Colonic mucosa (tissue), 4 donors: Measurements from ENCODE around the gene POC1A. TPM values are rescaled to one million over a fixed set of nuclear protein-coding genes. Genes with fewer than 3 reads are reported as not detected.
"Not testable (repeated sequence)": the region's sequence is repeated elsewhere in the genome, so short reads cannot be mapped to it uniquely, and the experiment has no call there.

Source experiments
- DNase-seq: peaks from one replicate; pipeline ENCODE4 v3.0.0-alpha.2; 2020
- H3K27ac ChIP-seq: fragments of 200-600 bp; one replicate; pipeline ENCODE4 v1.8.0; 2021
- H3K27me3 ChIP-seq: fragments of 200-600 bp; one replicate; pipeline ENCODE4 v1.8.0; 2021
- H3K36me3 ChIP-seq: fragments of 200-600 bp; one replicate; pipeline ENCODE4 v1.8.0; 2021
- H3K4me1 ChIP-seq: fragments of 200-600 bp; one replicate; pipeline ENCODE4 v1.8.0; 2021; ENCODE audit warnings: mild to moderate bottlenecking
- H3K4me3 ChIP-seq: fragments of 200-600 bp; one replicate; pipeline ENCODE4 v1.8.0; 2021
- H3K9ac ChIP-seq, 2 donors: one replicate each; pipeline ENCODE4 v1.7.0; 2013; ENCODE audit warnings: control low read depth in 2 of 2, low read depth in 2 of 2, low read length in 2 of 2
- H3K9me3 ChIP-seq: fragments of 200-600 bp; one replicate; pipeline ENCODE4 v1.8.0; 2021
- intact Hi-C: fragments of 100-400 bp; cut with DNase I; formaldehyde crosslinking; loops from one replicate; pipeline ENCODE4 v1.14.1; 2022
- total RNA-seq, 2 donors: library from RNA; stranded (reverse); fragmentation: NEBNext Ultra II Directional in 1 of 2; extraction: Animal tissue kit (Norgen Biotek cat#: 25700) in 1 of 2; gene quantifications; one replicate each; pipeline ENCODE4 v1.2.1, GENCODE V29; 2021
- TF ChIP-seq, protein P1 (sequence below): fragments of 200-600 bp; IDR thresholded peaks from one replicate; pipeline ENCODE4 v1.8.0; 2022; ENCODE audit warnings: antibody characterized with exemption, mild to moderate bottlenecking
- donor health status: healthy.
- donor health status: DM: no; HTN: no; CAD: no.
- donor health status: DM: no; HTN: no; CAD: no.

The POC1A gene
- total RNA-seq, 2 donors from 2014 or later, result 7.6 to 33.7 TPM

DNA sequence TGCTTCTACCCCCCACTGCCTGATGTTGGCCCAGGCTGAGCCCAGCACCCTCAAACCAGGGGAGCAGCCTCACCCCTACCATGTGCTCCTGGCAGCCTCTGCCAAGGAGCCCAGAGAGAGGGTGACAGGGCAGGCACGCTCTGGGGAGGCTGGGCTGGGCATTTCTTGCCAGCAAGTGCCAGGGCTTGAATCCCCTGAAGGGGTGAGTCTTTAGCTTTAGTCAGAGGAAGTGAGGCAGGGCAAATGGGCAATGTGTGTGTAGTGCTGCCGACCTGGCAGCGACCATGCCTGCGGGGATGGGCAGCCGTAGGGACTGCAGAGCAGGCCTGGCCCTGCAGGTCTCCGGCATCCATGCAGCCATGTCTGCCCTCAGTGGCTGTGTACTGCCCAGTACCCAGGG, 116.0 kb downstream of the POC1A start:
- no peak overlapping the region for H3K9ac ChIP-seq
- H3K4me3 ChIP-seq, result no peak overlapping the region
- TF ChIP-seq, protein P1, sequence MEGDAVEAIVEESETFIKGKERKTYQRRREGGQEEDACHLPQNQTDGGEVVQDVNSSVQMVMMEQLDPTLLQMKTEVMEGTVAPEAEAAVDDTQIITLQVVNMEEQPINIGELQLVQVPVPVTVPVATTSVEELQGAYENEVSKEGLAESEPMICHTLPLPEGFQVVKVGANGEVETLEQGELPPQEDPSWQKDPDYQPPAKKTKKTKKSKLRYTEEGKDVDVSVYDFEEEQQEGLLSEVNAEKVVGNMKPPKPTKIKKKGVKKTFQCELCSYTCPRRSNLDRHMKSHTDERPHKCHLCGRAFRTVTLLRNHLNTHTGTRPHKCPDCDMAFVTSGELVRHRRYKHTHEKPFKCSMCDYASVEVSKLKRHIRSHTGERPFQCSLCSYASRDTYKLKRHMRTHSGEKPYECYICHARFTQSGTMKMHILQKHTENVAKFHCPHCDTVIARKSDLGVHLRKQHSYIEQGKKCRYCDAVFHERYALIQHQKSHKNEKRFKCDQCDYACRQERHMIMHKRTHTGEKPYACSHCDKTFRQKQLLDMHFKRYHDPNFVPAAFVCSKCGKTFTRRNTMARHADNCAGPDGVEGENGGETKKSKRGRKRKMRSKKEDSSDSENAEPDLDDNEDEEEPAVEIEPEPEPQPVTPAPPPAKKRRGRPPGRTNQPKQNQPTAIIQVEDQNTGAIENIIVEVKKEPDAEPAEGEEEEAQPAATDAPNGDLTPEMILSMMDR, result no peak
- no peaks in the 10 kb centered on the region for H3K4me1 ChIP-seq
- DNase-seq, result no peak
- no peaks in the 10 kb centered on the region for H3K27me3 ChIP-seq
- no peaks in the 10 kb centered on the region for H3K36me3 ChIP-seq
- intact Hi-C loops, result no loop called here
- no peaks in the 10 kb centered on the region for H3K9me3 ChIP-seq
- H3K27ac ChIP-seq, result no peak overlapping the region

DNA sequence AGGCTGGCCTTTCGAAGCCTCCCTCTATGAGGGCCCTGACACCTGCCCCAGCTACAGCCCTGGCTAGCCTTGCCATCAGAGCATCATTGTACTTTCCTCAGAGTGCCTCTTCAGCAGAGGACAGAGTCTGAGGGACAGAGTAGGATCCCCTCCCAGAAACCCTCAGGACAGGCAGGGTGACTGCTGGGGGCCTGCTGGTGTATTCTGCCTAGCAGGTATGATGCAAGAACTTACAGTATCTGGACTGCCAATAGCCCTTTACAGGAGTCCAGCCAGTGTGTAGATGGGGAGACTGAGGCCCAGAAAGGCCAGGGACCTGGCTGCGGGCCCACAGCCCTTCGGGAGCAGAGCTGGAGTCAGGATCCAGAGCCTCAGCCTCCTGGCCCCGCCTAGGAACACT, 116.9 kb downstream of the POC1A start:
- Histone ChIP-seq H3K4me3 (no peak overlapping the region), H3K27me3 (no peaks in the 10 kb centered on the region), H3K4me1 (no peaks in the 10 kb centered on the region), H3K9me3 (no peaks in the 10 kb centered on the region), H3K27ac (no peak overlapping the region), H3K9ac (no peak overlapping the region), H3K36me3 (no peaks in the 10 kb centered on the region)
- DNase-seq, result no peak
- intact Hi-C loops, result no loop called here
- TF ChIP-seq, protein P1, result no peak

DNA sequence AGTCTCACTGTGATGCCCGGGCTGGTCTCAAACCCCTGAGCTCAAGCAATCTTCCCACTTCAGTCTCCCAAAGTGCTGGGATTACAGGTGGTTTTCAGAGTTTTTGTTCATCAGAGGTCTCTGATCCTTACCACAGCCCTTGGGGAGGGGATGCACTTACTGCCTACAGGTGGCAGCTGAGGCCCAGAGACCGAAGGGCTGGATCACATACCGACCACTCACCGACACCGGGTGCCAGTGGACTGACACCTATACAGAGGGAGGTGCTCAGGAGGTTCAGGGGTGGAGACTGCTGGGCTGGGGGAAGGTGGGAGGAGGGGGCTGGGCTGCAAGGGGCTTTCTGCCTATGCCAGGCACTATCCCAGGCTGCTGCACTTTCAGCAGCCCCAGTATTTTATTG, 117.4 kb downstream of the POC1A start:
- Histone ChIP-seq H3K27me3 (no peaks in the 10 kb centered on the region), H3K27ac (no peak overlapping the region), H3K36me3 (no peaks in the 10 kb centered on the region), H3K4me3 (no peak overlapping the region), H3K9me3 (no peaks in the 10 kb centered on the region), H3K4me1 (no peaks in the 10 kb centered on the region), H3K9ac (no peak overlapping the region)
- intact Hi-C loops, result no loop called here
- TF ChIP-seq, protein P1, result no peak
- no peak for DNase-seq

DNA sequence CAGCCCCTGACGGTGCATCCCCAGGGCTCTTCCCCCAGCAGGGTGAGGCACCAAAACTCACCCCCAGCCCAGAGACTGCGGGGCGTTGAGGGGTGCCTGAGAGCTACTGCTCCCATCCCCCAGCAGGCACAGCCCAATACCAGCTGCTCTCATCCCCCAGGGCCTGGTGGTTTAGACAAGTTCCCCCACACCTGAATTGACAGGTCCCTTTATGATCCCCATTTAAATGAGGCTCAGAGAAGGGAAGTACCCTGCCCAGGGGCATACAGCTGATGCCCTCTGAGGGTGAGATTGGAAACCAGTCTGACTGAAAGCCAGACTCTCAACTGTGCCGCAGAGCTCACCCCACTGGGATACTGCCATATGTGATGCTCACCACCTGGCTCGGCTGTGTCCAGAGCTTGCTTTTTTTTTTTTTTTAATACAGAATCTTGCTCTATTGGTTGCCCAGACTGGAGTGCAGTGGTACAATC, 118.0 kb downstream of the POC1A start:
- Histone ChIP-seq H3K27ac (no peak overlapping the region), H3K27me3 (no peaks in the 10 kb centered on the region), H3K4me1 (no peaks in the 10 kb centered on the region), H3K36me3 (no peaks in the 10 kb centered on the region), H3K4me3 (no peak overlapping the region), H3K9me3 (no peaks in the 10 kb centered on the region), H3K9ac (no peak overlapping the region)
- TF ChIP-seq, protein P1, result no peak
- intact Hi-C loops, result no loop called here
- DNase-seq, result no peak

DNA sequence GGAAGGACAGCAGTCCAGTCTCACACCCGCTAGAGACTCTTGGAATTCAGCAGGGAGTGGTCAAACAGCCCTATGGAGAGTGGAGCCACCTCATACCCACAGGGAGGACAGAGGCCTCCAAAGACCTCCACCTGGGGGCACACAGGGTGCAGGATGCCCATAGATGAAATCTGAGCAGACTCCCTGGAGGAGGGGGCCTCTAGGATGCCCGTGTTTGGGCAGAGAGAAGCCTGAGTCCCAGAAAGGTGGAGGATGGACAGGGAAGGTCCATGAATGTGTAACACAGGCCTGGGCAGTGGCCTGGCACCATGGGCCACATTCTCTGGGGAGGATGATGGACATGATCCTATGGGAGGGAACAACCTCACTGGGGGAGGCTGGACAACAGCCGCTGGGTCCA, 119.6 kb downstream of the POC1A start:
- H3K9me3 ChIP-seq, result no peaks in the 10 kb centered on the region
- no peaks in the 10 kb centered on the region for H3K4me1 ChIP-seq
- H3K9ac ChIP-seq, result no peak overlapping the region
- H3K36me3 ChIP-seq, result no peaks in the 10 kb centered on the region
- no peaks in the 10 kb centered on the region for H3K27me3 ChIP-seq
- H3K27ac ChIP-seq, result no peak overlapping the region
- H3K4me3 ChIP-seq, result no peak overlapping the region
- DNase-seq, result no peak
- TF ChIP-seq, protein P1, result no peak
- intact Hi-C loops, result no loop called here

DNA sequence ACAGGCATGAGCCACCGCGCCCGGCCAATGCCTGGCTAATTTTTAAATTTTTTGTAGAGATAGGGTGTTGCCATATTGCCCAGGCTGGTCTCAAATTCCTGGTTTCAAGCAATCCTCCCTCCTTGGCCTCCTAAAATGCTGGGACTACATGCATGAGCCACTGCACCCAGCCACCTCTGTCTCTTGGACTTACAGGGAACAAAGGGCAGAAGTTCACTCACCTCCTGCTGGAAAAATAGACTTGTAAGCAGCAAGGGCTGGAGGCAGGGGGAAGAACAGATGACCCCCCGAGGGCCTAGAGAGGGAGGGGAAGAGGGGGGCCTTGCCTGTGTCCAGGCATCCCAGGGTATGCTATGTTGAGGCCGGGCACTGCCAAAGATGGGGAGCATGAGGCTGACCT, 120.0 kb downstream of the POC1A start:
- Histone ChIP-seq H3K36me3 (no peaks in the 10 kb centered on the region), H3K9me3 (no peaks in the 10 kb centered on the region), H3K27ac (no peak overlapping the region), H3K4me3 (no peak overlapping the region), H3K9ac (no peak overlapping the region), H3K27me3 (no peaks in the 10 kb centered on the region), H3K4me1 (no peaks in the 10 kb centered on the region)
- intact Hi-C loops, result no loop called here
- DNase-seq, result no peak
- TF ChIP-seq, protein P1, result no peak

DNA sequence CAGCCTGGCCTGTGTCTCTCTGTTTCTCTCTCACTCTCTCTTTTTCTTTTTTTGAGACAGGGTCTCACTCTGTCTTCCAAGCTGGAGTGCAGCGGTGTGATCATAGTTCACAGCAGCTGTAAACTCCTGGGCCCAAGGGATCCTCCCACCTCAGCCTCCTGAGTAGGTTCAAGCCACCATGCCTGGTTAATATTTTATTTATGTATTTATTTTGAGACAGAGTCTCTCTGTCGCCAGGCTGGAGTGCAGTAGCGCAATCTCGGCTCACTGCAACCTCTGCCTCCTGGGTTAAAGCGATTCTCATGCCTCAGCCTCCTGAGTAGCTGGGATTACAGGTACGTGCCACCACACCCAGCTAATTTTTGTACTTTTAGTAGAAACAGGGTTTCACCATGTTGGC, 120.5 kb downstream of the POC1A start:
- H3K9me3 ChIP-seq, H3K27me3 ChIP-seq, H3K4me1 ChIP-seq, intact Hi-C loops, H3K9ac ChIP-seq, H3K4me3 ChIP-seq, DNase-seq, H3K27ac ChIP-seq, H3K36me3 ChIP-seq: not testable (repeated sequence)
